Activated CD8-positive, alpha-beta T cell treated with anti-CD3 and anti-CD28 coated beads for 36 hours (primary cell): ENCODE measurements around the gene CTSK. TPM values are rescaled to one million over a fixed set of nuclear protein-coding genes. Genes with fewer than 3 reads are reported as not detected.
"Not testable (repeated sequence)": the region's sequence is repeated elsewhere in the genome, so short reads cannot be mapped to it uniquely, and the experiment has no call there.

ENCODE experiments used
- ATAC-seq: fragments of 200-7000 bp; cut with Tn5 transposase; one replicate; pipeline ENCODE4 v1.10.0; 2021; ENCODE audit warnings: mild to moderate bottlenecking, moderate library complexity
- CTCF ChIA-PET: fragments of 350-600 bp; sonication (Branson Sonifier 250); formaldehyde crosslinking; loops from one replicate; lab custom pipeline; 2021; ENCODE audit warnings: antibody characterized with exemption; lab: Charles Lee
- POLR2A ChIA-PET: fragments of 350-600 bp; sonication (Branson Sonifier 250); formaldehyde crosslinking; loops from one replicate; lab custom pipeline; 2021; ENCODE audit warnings: antibody characterized with exemption; lab: Charles Lee
- DNase-seq: peaks from one replicate; pipeline ENCODE4 v3.0.0-alpha.2; 2020
- H3K27ac Mint-ChIP-seq: one replicate; pipeline ENCODE4 v1.8.0; 2021; ENCODE audit warnings: mild to moderate bottlenecking, mixed read lengths
- H3K27me3 Mint-ChIP-seq: one replicate; pipeline ENCODE4 v1.8.0; 2021; ENCODE audit warnings: mixed read lengths
- H3K36me3 Mint-ChIP-seq: one replicate; pipeline ENCODE4 v1.8.0; 2021; ENCODE audit warnings: low read depth, mixed read lengths
- H3K4me1 Mint-ChIP-seq: one replicate; pipeline ENCODE4 v1.8.0; 2021; ENCODE audit warnings: low read depth, mixed read lengths
- H3K4me3 Mint-ChIP-seq: one replicate; pipeline ENCODE4 v1.8.0; 2021; ENCODE audit warnings: mild to moderate bottlenecking, moderate library complexity, mixed read lengths
- H3K9me3 Mint-ChIP-seq: one replicate; pipeline ENCODE4 v1.8.0; 2021; ENCODE audit warnings: mixed read lengths
- CTCF ChIP-seq: fragments of 200-600 bp; IDR thresholded peaks from one replicate; pipeline ENCODE4 v1.8.0; 2022; ENCODE audit warnings: antibody characterized with exemption, mild to moderate bottlenecking
- intact Hi-C: fragments of 100-400 bp; cut with micrococcal nuclease; formaldehyde crosslinking; loops from one replicate; pipeline ENCODE4 v1.10.0; 2022
- total RNA-seq, 2 experiments: library from RNA; stranded (reverse); gene quantifications; one replicate each; pipeline ENCODE4 v1.2.3, GENCODE V29; 2021

The CTSK gene
- total RNA-seq, 2 experiments from 2014 or later = 2.9 to 3.6 TPM

GRCh38 chr1:150775276-150775675 is 32.8 kb downstream of the CTSK start:
- POLR2A ChIA-PET = interaction anchor here (0.8 kb wide), 1 partner anchor 16 kb away, joined by 3 read pairs; no protein-coding TSS in a partner anchor
- Mint-ChIP-seq H3K4me1 (peaks cover 18% of the 10 kb centered on the region), H3K27ac (no peak overlapping the region), H3K36me3 (no peaks in the 10 kb centered on the region), H3K27me3 (no peaks in the 10 kb centered on the region), H3K9me3 (no peaks in the 10 kb centered on the region), H3K4me3 (no peak overlapping the region)
- ATAC-seq (no peak), DNase-seq (no peak)
- CTCF ChIA-PET = no interaction called here
- intact Hi-C loops = no loop called here
- TF ChIP-seq CTCF = no peak

- no peaks in the 10 kb centered on the region for H3K36me3 Mint-ChIP-seq
- intact Hi-C loops = no loop called here
- DNase-seq (no peak), ATAC-seq (no peak)
- TF ChIP-seq CTCF = no peak
- peaks cover 15% of the 10 kb centered on the region for H3K4me1 Mint-ChIP-seq
- ChIA-PET CTCF (no interaction called here), POLR2A (no interaction called here)
- no peak overlapping the region for H3K27ac Mint-ChIP-seq
- H3K4me3 Mint-ChIP-seq = no peak overlapping the region
- no peaks in the 10 kb centered on the region for H3K27me3 Mint-ChIP-seq
- H3K9me3 Mint-ChIP-seq = no peaks in the 10 kb centered on the region
Measured at GRCh38 chr1:150772326-150772725, 35.7 kb downstream of the CTSK start.

- not testable (repeated sequence) for DNase-seq, ATAC-seq, H3K9me3 Mint-ChIP-seq, H3K36me3 Mint-ChIP-seq, H3K4me3 Mint-ChIP-seq, H3K27ac Mint-ChIP-seq, H3K27me3 Mint-ChIP-seq
- intact Hi-C loops = loop anchor here (10.0 kb wide), 1 partner anchor 47 kb away; no protein-coding TSS in a partner anchor
- POLR2A ChIA-PET = interaction anchor here (0.9 to 1.2 kb wide), 2 partner anchors 19 to 206 kb away, joined by 3 to 4 read pairs; no protein-coding TSS in a partner anchor
- H3K4me1 Mint-ChIP-seq = peaks cover 40% of the 10 kb centered on the region
- CTCF ChIA-PET = interaction anchor here (1.2 to 2.4 kb wide), 2 partner anchors 47 to 154 kb away, joined by 3 to 5 read pairs; partner anchors contain the start of gene HORMAD1
Measured at GRCh38 chr1:150767704-150768103, 40.4 kb downstream of the CTSK start.

GRCh38 chr1:150765977-150766301 is 42.1 kb downstream of the CTSK start:
- POLR2A ChIA-PET, H3K27me3 Mint-ChIP-seq, H3K9me3 Mint-ChIP-seq: not testable (repeated sequence)
- peak overlapping the region; percentile 90 for H3K4me3 Mint-ChIP-seq
- intact Hi-C loops = loop anchor here (10.0 kb wide), 1 partner anchor 49 kb away; no protein-coding TSS in a partner anchor
- peak; percentile 14 for DNase-seq
- H3K4me1 Mint-ChIP-seq = peaks cover 39% of the 10 kb centered on the region
- H3K27ac Mint-ChIP-seq = peak overlapping the region; percentile 95
- CTCF ChIA-PET = interaction anchor here (1.0 to 2.6 kb wide), 7 partner anchors 10 to 233 kb away, joined by 3 to 10 read pairs (median 3); partner anchors contain the start of gene ANXA9
- ATAC-seq = peak; percentile 46
- H3K36me3 Mint-ChIP-seq = peaks cover 16% of the 10 kb centered on the region

- Mint-ChIP-seq H3K4me1 (peaks cover 34% of the 10 kb centered on the region), H3K4me3 (peak within 1 kb of the TSS; percentile 90), H3K36me3 (peaks cover 19% of the 10 kb centered on the region), H3K27ac (peak within 1 kb of the TSS; percentile 95), H3K9me3 (no peaks in the 10 kb centered on the region), H3K27me3 (no peaks in the 10 kb centered on the region)
- intact Hi-C loops = loop anchor here (10.0 kb wide), 1 partner anchor 49 kb away; no protein-coding TSS in a partner anchor
- TF ChIP-seq CTCF = no peak
- ChIA-PET CTCF (interaction anchor here (1.0 to 2.6 kb wide), 6 partner anchors 9 to 216 kb away, joined by 3 to 10 read pairs (median 4); partner anchors contain the start of gene ANXA9), POLR2A (no interaction called here)
- DNase-seq = no peak
- ATAC-seq = peak; percentile 91
Measured at GRCh38 chr1:150765296-150765976, 42.6 kb downstream of the CTSK start, which contains the start of gene CTSS. Gene CTSS, minus strand, starts transcription at chr1:150765778. Its CDS starts 1,015 bp downstream, at chr1:150764763.
